GM12892 (cell line): ENCODE data around the gene RNF224.

Experiments
- POLR2A ChIP-seq: IDR thresholded peaks from 2 replicates; pipeline ENCODE4 v1.6.1; 2011; ENCODE audit warnings: low read depth, low read length, control low read depth
- POLR2AphosphoS5 ChIP-seq: IDR thresholded peaks from 2 replicates; pipeline ENCODE4 v1.6.1; 2011; ENCODE audit warnings: low read depth, low read length, control low read depth

DNA sequence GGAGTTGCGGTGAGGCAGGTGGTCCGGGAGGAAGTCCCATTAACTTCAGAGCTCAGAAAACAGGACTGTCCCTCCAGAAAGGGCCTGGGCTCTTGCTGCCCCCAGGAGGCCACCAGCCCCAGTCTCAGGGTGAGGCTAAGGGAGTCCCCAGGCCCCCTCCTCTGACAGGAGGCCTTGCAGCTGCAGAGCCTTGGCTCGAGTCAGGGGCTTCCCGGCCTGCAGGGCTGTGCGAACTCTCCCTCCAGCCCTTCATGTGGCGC is 20.5 kb downstream of the RNF224 start:
- TF ChIP-seq POLR2AphosphoS5 (no peak), POLR2A (no peak)
